OCI-LY1 (cell line): ENCODE measurements around the gene FAM81A.

Source experiments
- H2AFZ ChIP-seq: fragments of 200-600 bp; sonication (generic), shearing (Covaris generic); 2 replicates; pipeline ENCODE4 v1.6.0; 2014; ENCODE audit warnings: antibody characterized with exemption, mild to moderate bottlenecking, low read length
- H3F3A ChIP-seq: fragments of 200-600 bp; sonication (generic), shearing (Covaris generic); 2 replicates; pipeline ENCODE4 v1.6.0; 2014; ENCODE audit warnings: mild to moderate bottlenecking, antibody characterized with exemption, low read length, moderate library complexity; ENCODE audit not compliant: insufficient read depth
- H3K27ac ChIP-seq: fragments of 200-600 bp; sonication (generic); 2 replicates; pipeline ENCODE4 v1.5.1; 2014; ENCODE audit warnings: low read length, mixed run types, mild to moderate bottlenecking, low read depth; ENCODE audit not compliant: poor library complexity, severe bottlenecking
- H3K27me3 ChIP-seq: fragments of 200-600 bp; sonication (generic); 2 replicates; pipeline ENCODE4 v1.6.0; 2014; ENCODE audit warnings: antibody characterized with exemption, mild to moderate bottlenecking, low read length, moderate library complexity; ENCODE audit not compliant: insufficient read depth
- H3K36me3 ChIP-seq: fragments of 200-600 bp; sonication (generic); 2 replicates; pipeline ENCODE4 v1.6.1; 2014; ENCODE audit warnings: mild to moderate bottlenecking, antibody characterized with exemption, low read length, moderate library complexity, mixed read lengths; ENCODE audit not compliant: insufficient read depth
- H3K4me1 ChIP-seq: fragments of 200-600 bp; sonication (generic); 2 replicates; pipeline ENCODE4 v1.5.1; 2014; ENCODE audit warnings: mild to moderate bottlenecking, low read length, moderate library complexity; ENCODE audit not compliant: insufficient read depth, severe bottlenecking
- H3K4me2 ChIP-seq: fragments of 200-600 bp; sonication (generic), shearing (Covaris generic); 2 replicates; pipeline ENCODE4 v1.6.1; 2014; ENCODE audit warnings: low read length
- H3K4me3 ChIP-seq: fragments of 200-600 bp; sonication (generic); 2 replicates; pipeline ENCODE4 v1.5.1; 2014; ENCODE audit warnings: low read length, low read depth, mild to moderate bottlenecking, mixed read lengths; ENCODE audit not compliant: poor library complexity, severe bottlenecking
- H3K79me2 ChIP-seq: fragments of 200-600 bp; shearing (Covaris generic); 2 replicates; pipeline ENCODE4 v1.6.1; 2016; ENCODE audit warnings: mixed run types, low read length, mixed read lengths; ENCODE audit not compliant: insufficient read depth
- H3K9ac ChIP-seq: fragments of 200-600 bp; sonication (generic), shearing (Covaris generic); 2 replicates; pipeline ENCODE4 v1.6.1; 2014; ENCODE audit warnings: mild to moderate bottlenecking, low read length, mixed read lengths
- H3K9me2 ChIP-seq: fragments of 200-600 bp; sonication (generic), shearing (Covaris generic); 2 replicates; pipeline ENCODE4 v1.6.1; 2014; ENCODE audit warnings: low read depth, mild to moderate bottlenecking, low read length, mixed read lengths
- H3K9me3 ChIP-seq: fragments of 200-600 bp; shearing (Covaris generic); 2 replicates; pipeline ENCODE4 v1.6.1; 2014; ENCODE audit warnings: low read length, mixed read lengths
- H4K20me1 ChIP-seq: fragments of 200-600 bp; sonication (generic), shearing (Covaris generic); 2 replicates; pipeline ENCODE4 v1.6.0; 2016; ENCODE audit warnings: mild to moderate bottlenecking, low read length; ENCODE audit not compliant: insufficient read depth
- EZH2 ChIP-seq: fragments of 200-600 bp; sonication (generic), shearing (Covaris generic); IDR thresholded peaks from 2 replicates; pipeline ENCODE4 v1.8.0; 2017; ENCODE audit warnings: borderline replicate concordance, mixed run types, mild to moderate bottlenecking, antibody characterized with exemption, low read length, moderate library complexity, mixed read lengths
- TF ChIP-seq, protein P1 (sequence below): fragments of 200-600 bp; sonication (generic), shearing (Covaris generic); IDR thresholded peaks from 2 replicates; pipeline ENCODE4 v1.5.1; 2017; ENCODE audit warnings: mild to moderate bottlenecking, antibody characterized with exemption, low read length, moderate library complexity, mixed read lengths

Gene FAM81A

GRCh38 chr15:59416816-59417215, 21.2 kb upstream of the FAM81A start:
- H4K20me1 ChIP-seq, result no peaks in the 10 kb centered on the region
- H3K27me3 ChIP-seq, result no peaks in the 10 kb centered on the region
- peaks cover 9% of the 10 kb centered on the region for H3K36me3 ChIP-seq
- H3K4me3 ChIP-seq, result no peak overlapping the region
- peaks cover 9% of the 10 kb centered on the region; the same call in 1 of the 2 replicates for H3F3A ChIP-seq
- no peak overlapping the region for H2AFZ ChIP-seq
- H3K79me2 ChIP-seq, result no peaks in the 10 kb centered on the region; the same call in 1 of the 2 replicates
- no peaks in the 10 kb centered on the region for H3K9me2 ChIP-seq
- no peaks in the 10 kb centered on the region for H3K9me3 ChIP-seq
- TF ChIP-seq, protein P1, sequence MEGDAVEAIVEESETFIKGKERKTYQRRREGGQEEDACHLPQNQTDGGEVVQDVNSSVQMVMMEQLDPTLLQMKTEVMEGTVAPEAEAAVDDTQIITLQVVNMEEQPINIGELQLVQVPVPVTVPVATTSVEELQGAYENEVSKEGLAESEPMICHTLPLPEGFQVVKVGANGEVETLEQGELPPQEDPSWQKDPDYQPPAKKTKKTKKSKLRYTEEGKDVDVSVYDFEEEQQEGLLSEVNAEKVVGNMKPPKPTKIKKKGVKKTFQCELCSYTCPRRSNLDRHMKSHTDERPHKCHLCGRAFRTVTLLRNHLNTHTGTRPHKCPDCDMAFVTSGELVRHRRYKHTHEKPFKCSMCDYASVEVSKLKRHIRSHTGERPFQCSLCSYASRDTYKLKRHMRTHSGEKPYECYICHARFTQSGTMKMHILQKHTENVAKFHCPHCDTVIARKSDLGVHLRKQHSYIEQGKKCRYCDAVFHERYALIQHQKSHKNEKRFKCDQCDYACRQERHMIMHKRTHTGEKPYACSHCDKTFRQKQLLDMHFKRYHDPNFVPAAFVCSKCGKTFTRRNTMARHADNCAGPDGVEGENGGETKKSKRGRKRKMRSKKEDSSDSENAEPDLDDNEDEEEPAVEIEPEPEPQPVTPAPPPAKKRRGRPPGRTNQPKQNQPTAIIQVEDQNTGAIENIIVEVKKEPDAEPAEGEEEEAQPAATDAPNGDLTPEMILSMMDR, result no peak
- TF ChIP-seq EZH2, result no peak
- no peak overlapping the region for H3K4me2 ChIP-seq
- H3K4me1 ChIP-seq, result peaks cover 81% of the 10 kb centered on the region
- no peak overlapping the region for H3K9ac ChIP-seq
- no peak overlapping the region for H3K27ac ChIP-seq

GRCh38 chr15:59419170-59419569, 18.8 kb upstream of the FAM81A start:
- peak overlapping the region; percentile 45 for H3K27ac ChIP-seq
- H3K9me3 ChIP-seq, result no peaks in the 10 kb centered on the region
- H3F3A ChIP-seq, result no peaks in the 10 kb centered on the region
- peaks cover 61% of the 10 kb centered on the region for H3K4me1 ChIP-seq
- no peaks in the 10 kb centered on the region for H3K27me3 ChIP-seq
- H3K36me3 ChIP-seq, result peaks cover 12% of the 10 kb centered on the region
- no peak for TF ChIP-seq EZH2
- TF ChIP-seq, protein P1, result no peak
- no peak overlapping the region for H2AFZ ChIP-seq
- H3K9me2 ChIP-seq, result no peaks in the 10 kb centered on the region
- no peak overlapping the region for H3K4me2 ChIP-seq
- H3K9ac ChIP-seq, result no peak overlapping the region
- no peaks in the 10 kb centered on the region for H4K20me1 ChIP-seq
- no peak overlapping the region for H3K4me3 ChIP-seq
- no peaks in the 10 kb centered on the region; the same call in 1 of the 2 replicates for H3K79me2 ChIP-seq

DNA sequence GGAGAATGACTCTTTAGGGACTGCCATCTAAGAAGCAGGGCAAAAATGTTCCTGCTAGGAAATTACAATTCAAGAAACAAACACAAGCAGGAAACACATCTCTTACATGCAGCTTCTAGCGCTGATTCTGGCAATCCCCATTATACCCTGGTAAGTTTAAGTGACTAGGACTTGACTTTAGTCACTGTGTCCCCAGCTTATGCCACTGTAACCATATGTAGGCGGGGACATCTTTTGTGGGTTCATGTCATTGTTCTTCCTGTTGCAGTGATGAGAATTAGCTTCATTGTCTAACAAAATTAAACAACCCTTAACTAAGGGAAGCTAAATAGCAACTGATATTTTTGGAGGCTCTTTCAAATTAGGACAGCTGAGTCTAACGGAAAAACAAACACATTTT, 17.9 kb upstream of the FAM81A start:
- Histone ChIP-seq H3K36me3 (peaks cover 19% of the 10 kb centered on the region), H4K20me1 (no peaks in the 10 kb centered on the region), H3K79me2 (no peaks in the 10 kb centered on the region; the same call in 1 of the 2 replicates), H2AFZ (no peak overlapping the region), H3K27me3 (no peaks in the 10 kb centered on the region), H3K9ac (no peak overlapping the region; the same call in 1 of the 2 replicates), H3K4me2 (no peak overlapping the region; the same call in 1 of the 2 replicates), H3K4me3 (no peak overlapping the region), H3K9me3 (no peaks in the 10 kb centered on the region), H3K4me1 (peaks cover 60% of the 10 kb centered on the region), H3K9me2 (no peaks in the 10 kb centered on the region), H3K27ac (peak overlapping the region; percentile 54), H3F3A (no peaks in the 10 kb centered on the region)
- TF ChIP-seq, protein P1, result no peak
- TF ChIP-seq EZH2, result no peak
